IPS-NIHi11 (cell line): ENCODE measurements around the gene CXorf49.
"Not testable (repeated sequence)": the region's sequence is repeated elsewhere in the genome, so short reads cannot be mapped to it uniquely, and the experiment has no call there.

Experiments
- DNase-seq: peaks from one replicate; pipeline ENCODE4 v3.0.0; 2012; ENCODE audit warnings: mixed read lengths, low spot score

The CXorf49 gene

DNA sequence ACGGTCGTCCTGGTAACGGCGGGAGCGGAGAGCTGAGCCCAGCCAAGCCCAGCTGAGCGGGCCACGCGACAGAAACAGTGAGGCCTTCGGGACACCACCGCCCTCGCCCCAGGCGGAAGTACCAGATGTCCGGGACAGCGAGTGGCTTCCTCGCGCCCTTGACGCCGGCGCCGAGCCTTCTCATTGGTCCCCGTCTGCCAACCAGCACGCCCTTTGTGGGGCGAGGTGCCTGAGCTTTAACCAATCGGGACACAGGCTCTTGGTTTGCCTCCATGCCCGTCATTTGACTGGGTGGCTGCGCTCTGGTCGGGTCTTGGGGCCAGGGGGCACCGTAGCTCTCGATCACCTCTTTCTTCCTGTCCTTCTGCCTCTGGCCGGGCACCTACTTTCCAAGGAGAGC lies at the start of gene CXorf49:
TSS of gene CXorf49 (minus strand) at position 101 of the 400 bp plus-strand sequence. CDS start 134 bp downstream, outside the sequence.
- DNase-seq, result not testable (repeated sequence)

DNA sequence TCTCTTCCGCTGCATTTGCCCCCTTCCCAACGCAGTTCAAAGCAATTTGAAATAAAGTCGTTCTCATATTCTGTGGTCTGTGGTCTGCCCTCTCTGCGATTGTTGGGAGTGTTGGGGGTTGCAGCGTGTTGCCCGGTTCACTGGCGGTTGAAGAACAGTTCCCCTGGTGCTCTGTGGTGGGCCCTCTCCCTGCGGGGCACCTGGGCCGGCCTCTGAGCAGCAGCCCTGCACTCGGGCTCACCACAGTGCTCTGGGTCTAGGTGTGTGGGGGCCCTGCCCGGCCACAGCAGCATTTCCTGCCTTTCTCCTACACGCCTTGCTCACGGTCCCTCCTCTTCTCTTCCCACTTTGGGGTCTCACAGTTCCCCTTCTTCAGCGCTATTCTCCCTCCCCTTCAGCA lies 49.0 kb upstream of the CXorf49 start:
- not testable (repeated sequence) for DNase-seq

DNA sequence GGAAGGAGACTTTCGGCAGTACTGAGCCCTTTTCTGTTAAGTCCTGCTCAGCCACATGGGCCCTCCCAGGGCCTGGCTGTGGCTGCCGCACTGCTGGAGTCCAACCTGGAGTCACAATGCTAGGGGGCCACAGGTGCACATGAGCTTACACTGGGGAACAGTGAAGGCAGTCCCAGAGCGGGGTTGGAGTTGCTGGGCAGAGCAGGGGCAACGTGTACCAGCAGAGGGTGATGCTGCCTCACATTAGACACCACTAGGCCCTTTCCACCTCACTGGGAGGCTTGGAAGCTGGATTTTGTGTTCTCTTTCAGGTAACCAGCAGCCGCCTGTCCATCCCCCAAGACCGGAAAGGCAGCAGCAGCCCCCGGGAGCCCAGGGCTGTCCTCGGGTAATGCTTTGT lies 47.5 kb upstream of the CXorf49 start:
- DNase-seq, result not testable (repeated sequence)

DNA sequence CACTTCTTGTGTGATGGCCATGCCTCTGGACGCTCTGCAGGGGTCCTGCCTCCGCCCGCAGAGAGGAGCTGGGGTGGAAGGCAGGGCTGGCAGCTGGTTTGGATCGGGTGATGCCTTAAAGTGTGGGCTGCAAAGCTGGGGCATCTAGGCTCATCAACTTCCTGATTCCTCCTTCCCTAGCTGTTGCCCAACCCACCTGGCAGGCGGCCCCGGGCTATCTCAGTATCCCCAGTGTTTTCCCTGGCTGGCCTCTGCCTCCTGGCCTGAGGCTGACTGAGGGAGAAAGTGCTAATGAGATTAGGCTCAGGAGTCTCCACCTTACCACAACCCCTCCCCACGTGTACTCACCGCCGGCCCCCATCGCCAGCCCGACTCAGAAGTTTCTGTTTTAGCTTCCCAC lies 46.7 kb upstream of the CXorf49 start:
- not testable (repeated sequence) for DNase-seq

DNA sequence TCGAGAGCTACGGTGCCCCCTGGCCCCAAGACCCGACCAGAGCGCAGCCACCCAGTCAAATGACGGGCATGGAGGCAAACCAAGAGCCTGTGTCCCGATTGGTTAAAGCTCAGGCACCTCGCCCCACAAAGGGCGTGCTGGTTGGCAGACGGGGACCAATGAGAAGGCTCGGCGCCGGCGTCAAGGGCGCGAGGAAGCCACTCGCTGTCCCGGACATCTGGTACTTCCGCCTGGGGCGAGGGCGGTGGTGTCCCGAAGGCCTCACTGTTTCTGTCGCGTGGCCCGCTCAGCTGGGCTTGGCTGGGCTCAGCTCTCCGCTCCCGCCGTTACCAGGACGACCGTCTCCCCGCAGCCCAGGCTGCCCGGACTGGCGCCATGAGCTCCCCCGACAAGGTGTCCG lies 45.0 kb upstream of the CXorf49 start, which contains the start of gene CXorf49B:
TSS of gene CXorf49B (plus strand) at position 301 of the 400 bp plus-strand sequence. CDS start at position 376, 75 bp downstream.
- not testable (repeated sequence) for DNase-seq

DNA sequence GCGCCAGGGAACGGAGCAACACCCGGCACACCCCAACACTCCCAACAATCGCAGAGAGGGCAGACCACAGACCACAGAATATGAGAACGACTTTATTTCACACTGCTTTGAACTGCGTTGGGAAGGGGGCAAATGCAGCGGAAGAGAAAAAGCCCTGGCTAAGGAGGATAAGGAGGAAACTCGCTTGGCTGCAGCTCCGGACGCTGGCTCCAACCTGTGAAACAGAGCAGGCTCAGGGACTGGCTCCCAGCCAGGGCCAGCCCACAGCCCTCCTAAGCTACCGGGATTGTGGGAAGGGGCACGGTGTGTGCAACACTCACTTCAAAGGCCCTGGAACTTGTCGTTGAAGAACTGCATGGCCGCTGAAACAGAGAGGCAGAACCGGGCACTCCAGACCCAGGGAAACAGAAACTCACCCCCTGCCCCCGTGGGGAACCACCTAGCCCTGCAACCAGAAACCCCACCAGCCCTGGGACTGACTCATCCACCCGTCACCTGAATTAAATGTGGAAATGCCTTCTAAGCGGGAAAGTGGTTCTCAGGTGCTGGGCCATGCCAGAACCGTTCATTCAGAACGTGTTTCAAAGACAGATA lies 42.7 kb upstream of the CXorf49 start:
- not testable (repeated sequence) for DNase-seq

DNA sequence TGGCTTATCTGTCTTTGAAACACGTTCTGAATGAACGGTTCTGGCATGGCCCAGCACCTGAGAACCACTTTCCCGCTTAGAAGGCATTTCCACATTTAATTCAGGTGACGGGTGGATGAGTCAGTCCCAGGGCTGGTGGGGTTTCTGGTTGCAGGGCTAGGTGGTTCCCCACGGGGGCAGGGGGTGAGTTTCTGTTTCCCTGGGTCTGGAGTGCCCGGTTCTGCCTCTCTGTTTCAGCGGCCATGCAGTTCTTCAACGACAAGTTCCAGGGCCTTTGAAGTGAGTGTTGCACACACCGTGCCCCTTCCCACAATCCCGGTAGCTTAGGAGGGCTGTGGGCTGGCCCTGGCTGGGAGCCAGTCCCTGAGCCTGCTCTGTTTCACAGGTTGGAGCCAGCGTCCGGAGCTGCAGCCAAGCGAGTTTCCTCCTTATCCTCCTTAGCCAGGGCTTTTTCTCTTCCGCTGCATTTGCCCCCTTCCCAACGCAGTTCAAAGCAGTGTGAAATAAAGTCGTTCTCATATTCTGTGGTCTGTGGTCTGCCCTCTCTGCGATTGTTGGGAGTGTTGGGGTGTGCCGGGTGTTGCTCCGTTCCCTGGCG lies 2.3 kb upstream of the CXorf49 start:
- not testable (repeated sequence) for DNase-seq

DNA sequence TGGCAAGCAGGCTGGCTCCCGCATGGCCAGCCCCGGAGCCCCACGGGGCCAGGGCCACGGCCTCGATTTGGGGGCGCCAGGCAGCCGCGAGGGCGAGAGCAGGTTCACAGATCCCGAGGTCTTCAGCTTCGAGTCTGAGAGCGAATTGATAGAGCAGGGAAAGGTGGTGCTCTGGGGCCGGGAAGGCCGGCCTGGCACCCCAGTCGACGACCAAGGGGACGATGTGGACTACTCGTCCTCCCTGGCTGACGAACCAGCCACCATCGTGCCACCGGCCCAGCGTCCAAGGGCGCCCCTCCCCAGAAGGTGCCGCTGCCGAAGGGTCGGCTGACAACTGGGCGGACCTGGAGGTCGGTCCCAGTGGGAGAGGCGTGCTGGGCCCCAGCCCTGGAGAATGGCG lies 1.1 kb upstream of the CXorf49 start:
- DNase-seq, result not testable (repeated sequence)

DNA sequence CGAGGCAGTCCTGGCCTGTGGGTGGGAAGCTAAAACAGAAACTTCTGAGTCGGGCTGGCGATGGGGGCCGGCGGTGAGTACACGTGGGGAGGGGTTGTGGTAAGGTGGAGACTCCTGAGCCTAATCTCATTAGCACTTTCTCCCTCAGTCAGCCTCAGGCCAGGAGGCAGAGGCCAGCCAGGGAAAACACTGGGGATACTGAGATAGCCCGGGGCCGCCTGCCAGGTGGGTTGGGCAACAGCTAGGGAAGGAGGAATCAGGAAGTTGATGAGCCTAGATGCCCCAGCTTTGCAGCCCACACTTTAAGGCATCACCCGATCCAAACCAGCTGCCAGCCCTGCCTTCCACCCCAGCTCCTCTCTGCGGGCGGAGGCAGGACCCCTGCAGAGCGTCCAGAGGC lies 1.8 kb downstream of the CXorf49 start:
- not testable (repeated sequence) for DNase-seq

DNA sequence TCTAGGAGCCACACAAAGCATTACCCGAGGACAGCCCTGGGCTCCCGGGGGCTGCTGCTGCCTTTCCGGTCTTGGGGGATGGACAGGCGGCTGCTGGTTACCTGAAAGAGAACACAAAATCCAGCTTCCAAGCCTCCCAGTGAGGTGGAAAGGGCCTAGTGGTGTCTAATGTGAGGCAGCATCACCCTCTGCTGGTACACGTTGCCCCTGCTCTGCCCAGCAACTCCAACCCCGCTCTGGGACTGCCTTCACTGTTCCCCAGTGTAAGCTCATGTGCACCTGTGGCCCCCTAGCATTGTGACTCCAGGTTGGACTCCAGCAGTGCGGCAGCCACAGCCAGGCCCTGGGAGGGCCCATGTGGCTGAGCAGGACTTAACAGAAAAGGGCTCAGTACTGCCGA lies 2.5 kb downstream of the CXorf49 start:
- not testable (repeated sequence) for DNase-seq

DNA sequence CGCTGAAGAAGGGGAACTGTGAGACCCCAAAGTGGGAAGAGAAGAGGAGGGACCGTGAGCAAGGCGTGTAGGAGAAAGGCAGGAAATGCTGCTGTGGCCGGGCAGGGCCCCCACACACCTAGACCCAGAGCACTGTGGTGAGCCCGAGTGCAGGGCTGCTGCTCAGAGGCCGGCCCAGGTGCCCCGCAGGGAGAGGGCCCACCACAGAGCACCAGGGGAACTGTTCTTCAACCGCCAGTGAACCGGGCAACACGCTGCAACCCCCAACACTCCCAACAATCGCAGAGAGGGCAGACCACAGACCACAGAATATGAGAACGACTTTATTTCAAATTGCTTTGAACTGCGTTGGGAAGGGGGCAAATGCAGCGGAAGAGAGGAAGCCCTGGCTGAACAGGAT lies 4.0 kb downstream of the CXorf49 start:
- DNase-seq, result not testable (repeated sequence)

DNA sequence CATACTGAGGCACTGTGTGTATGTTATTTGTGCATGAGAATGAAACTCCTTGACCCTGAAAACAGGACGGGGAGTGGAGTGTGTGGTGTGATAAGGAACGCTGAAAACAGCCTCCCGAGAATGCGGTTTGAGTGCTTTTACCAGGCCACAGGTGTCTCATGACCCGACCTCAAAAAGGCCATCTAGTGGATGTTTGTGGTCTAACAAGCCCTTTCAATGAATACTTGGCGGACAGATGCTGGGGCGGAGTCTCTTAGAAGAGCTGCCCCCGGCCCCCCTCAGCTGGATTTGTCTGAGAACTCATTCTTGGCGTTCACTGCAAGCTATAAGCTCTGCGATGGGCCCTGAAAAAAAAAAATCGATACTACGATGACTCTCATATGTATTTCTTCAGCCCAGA lies 15.2 kb downstream of the CXorf49 start:
- not testable (repeated sequence) for DNase-seq

DNA sequence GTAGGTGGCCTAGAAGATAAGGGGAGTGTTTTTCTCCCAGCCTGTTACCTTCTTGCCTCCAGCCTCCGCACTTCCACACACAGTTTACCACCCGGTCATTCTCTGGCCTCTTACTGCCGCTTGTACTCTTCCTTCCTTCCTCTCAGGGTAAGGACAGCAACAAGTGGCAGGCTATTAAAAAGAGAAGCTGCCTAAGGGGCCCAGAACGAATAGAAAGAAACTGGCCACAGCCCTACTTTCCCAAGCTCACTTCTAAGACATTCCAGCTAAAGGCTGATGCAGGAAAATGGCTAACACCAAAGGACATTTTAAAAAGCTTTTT lies 19.1 kb downstream of the CXorf49 start:
- not testable (repeated sequence) for DNase-seq

DNA sequence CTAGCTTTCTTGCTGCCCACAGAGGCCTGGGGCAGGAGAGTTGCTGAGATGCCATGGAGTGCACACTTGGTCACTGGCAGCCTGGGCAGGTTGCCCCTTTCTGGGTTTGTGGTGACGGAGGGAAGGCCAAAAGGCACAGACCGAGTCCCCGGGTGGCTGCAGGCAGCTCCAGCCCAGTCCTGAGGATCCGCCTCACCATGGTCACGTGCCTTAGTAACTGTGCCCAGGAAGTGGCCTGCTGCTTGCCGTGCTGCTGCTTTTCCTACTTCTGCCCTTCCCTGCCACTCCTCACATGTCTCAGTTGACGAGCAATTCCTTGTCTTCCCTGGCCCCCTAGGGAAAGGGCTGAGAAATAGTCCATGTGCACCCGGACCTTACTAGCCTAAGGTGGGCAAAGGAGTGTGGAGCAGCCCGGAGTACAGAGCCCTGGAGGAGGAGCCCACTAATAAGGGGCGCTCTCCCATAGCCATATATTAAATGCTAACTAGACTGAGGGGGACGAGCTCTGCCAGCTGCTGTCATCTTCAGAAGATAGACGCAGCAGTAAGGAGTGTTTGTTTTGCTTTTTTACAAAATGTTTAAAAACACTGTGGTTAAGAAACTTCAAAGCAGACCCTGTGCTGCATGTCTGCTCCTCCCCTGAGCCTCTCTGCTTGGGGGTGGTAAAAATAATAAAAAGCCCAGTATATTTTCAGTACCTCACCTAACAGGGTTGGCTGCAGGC lies 19.6 kb downstream of the CXorf49 start:
- not testable (repeated sequence) for DNase-seq

DNA sequence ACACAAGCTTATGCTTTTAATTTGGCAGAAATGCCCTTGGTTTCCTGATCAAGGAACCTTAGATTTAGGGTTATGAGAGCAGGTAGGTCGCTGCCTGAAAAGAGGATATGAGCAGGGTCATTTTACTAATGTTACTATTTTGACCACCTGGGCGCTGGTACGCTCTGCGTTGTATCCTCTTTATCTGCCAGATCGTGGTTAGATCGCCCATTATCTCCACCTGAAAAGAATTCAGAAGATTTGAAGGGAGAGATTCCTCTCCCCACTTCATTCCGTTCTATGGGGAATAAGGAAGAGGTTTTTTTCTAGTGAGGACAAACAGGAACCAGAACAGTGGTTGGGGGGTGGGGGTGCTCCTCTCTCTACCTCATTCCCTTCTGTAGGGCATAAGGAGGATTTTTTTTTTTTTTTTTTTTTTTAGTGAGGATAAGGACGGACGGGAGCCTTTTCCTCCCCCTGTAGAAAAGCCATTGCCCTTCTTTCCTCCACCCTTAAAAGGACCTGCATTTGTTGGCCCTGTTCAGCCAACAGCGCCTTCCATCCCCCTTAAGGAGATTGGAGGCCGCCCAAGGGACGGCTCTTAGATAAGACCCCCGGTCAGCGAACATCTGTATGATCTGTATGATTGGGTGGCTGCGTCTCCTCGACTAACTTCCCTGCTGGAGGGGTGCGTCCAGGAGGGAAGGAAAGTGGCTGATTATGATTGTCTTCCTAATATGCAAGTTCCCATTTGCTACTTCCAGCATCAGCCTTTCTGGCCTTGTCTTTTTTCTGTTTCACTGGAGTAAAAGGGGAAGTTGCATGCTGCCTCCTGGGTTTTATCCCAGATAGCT lies 20.4 kb downstream of the CXorf49 start:
- not testable (repeated sequence) for DNase-seq

DNA sequence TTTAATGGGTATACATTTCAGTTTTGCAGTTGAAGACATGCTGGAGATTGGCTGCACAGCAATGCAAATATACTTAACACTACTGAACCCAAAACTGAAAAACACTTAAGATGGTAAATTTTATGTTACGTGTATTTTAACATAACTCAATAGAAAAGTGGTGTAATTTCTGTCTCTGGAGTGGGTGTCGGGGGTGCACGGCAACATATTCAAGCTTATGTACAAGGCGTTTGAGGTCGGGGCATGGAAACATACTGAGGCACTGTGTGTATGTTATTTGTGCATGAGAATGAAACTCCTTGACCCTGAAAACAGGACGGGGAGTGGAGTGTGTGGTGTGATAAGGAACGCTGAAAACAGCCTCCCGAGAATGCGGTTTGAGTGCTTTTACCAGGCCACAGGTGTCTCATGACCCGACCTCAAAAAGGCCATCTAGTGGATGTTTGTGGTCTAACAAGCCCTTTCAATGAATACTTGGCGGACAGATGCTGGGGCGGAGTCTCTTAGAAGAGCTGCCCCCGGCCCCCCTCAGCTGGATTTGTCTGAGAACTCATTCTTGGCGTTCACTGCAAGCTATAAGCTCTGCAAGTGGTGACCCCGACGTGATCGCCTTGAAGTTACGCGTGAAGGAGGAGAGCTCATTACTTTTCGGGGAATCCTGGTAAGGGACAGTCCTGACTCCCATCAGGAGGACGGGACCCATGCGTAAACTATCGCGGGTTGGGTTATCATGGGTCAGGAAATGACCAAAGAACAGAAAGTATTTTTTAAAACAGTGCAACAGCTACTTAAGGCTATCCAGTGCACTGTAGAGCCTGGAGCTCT lies 21.2 kb downstream of the CXorf49 start:
- not testable (repeated sequence) for DNase-seq

DNA sequence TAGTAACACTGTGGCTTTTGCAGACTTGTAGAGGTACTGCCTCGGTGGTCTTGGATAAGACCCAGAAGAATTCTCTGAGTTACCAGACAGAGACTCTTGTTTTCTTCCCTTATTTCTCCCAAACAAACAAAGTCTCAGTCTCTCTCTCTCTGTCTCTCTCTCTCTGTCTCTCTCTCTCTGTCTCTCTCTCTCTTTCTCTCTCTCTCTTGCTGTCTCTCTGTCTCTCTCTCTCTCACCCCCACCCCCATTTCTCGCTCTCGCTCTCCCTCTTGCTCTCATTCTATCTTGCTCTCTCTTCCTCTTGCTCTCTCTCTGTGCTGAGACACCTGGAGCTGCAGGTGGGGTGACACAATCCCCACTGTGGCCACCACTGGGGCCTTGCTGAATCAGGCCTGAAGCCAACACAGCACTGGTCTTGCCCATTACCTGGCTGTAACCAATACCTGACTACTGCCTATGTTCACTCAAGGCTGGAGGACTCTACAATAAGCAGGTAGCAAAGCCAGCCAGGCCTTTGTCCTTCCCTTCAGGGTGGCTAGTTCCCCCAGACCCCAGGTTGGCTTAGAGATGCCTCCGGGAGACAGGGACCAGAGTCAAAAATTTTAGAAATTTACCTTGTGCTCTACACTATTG lies 38.4 kb downstream of the CXorf49 start:
- DNase-seq, result no peak

DNA sequence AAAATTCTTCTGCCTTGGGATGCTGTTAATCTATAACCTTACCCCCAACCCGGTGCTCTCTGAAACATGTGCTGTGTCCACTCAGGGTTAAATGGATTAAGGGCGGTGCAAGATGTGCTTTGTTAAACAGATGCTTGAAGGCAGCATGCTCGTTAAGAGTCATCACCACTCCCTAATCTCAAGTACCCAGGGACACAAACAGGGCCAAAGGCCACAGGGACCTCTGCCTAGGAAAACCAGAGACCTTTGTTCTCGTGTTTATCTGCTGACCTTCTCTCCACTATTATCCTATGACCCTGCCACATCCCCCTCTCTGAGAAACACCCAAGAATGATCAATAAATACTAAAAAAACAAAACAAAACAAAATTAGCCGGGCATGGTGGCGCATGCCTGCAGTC lies 40.9 kb downstream of the CXorf49 start:
- not testable (repeated sequence) for DNase-seq

DNA sequence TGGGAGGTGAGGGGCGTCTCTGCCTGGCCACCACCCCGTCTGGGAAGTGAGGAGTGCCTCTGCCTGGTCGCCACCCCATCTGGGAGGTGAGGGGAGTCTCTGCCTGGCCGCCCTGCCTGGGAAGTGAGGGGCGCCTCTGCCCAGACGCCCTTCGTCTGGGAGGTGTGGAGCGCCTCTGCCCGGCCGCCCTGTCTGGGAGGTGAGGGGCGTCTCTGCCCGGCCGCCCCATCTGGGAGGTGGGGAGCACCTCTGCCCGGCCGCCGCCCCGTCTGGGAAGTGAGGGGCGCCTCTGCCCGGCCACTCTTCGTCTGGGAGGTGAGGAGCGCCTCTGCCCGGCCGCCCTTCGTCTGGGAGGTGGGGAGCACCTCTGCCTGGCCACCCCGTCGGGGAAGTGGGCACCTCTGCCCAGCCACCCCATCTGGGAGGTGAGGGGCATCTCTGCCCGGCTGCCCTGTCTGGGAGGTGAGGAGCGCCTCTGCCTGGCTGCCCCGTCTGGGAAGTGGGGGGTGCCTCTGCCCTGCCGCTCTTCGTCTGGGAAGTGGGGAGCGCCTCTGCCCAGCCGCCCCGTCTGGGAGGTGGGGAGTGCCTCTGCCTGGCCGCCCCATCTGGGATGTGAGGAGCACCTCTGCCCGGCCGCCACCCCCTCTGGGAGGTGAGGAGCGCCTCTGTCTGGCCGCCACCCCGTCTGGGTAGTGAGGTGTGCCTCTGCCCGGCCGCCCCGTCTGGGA lies 41.9 kb downstream of the CXorf49 start:
- not testable (repeated sequence) for DNase-seq

DNA sequence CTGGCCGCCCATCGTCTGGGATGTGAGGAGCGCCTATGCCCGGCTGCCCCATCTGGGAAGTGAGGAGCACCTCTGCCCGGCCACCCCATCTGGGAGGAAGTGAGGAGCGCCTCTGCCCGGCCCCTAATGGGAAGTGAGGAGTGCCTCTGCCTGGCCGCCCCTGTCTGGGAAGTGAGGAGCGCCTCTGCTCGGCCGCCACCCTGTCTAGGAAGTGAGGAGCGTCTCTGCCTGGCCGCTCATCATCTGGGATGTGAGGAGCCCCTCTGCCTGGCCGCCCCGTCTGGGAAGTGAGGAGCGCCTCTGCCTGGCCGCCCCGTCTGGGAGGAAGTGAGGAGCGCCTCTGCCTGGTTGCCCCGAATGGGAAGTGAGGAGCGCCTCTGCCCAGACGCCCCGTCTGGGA lies 42.4 kb downstream of the CXorf49 start:
- not testable (repeated sequence) for DNase-seq
